Measurements from ENCODE around the gene NELL1. TPM values are rescaled to one million over a fixed set of nuclear protein-coding genes. Genes with fewer than 3 reads are reported as not detected.

NELL1 gene
- polyA plus RNA-seq, 1 of the 3 experiments (the other 2 are of a cell fraction) = not detected

- Histone ChIP-seq H3K4me3 (ENCODE audit: low read depth in 2 of 2, low read length in 1 of 2) (no peak overlapping the region), H3K27ac (ENCODE audit: low read depth in 2 of 2, low read length in 1 of 2) (no peak overlapping the region), H4K20me1 (ENCODE audit: insufficient read depth) (no peaks in the 10 kb centered on the region), H3K9me3 (no peaks in the 10 kb centered on the region; the same call in 1 of the 2 replicates), H2AFZ (ENCODE audit: low read depth) (no peak overlapping the region), H3F3A (replicated peaks; ENCODE audit: insufficient read depth) (no peaks in the 10 kb centered on the region), H3K9me2 (no peaks in the 10 kb centered on the region), H3K4me2 (no peak overlapping the region), H3K79me2 (ENCODE audit: insufficient read depth) (no peaks in the 10 kb centered on the region), H3K4me1 (ENCODE audit: control insufficient read depth in 1 of 2, insufficient read depth in 2 of 2, low read depth in 1 of 2, low read length in 1 of 2) (peaks cover 0 to 3% of the 10 kb centered on the region in 2 experiments; a peak in 2 of 4 replicates), H3K36me3 (replicated peaks in 1 of 2; ENCODE audit: control insufficient read depth in 1 of 2, insufficient read depth in 2 of 2, low read length in 1 of 2) (no peaks in the 10 kb centered on the region), H3K9ac (no peak overlapping the region), H3K27me3 (ENCODE audit: insufficient read depth) (no peaks in the 10 kb centered on the region)
- TF ChIP-seq GABPA (IDR thresholded peaks at IDR 0.05; ENCODE audit: low read depth) (no peak), FOXJ3 (CRISPR knock-in tag; IDR thresholded peaks at IDR 0.05) (no peak), TAF1 (IDR thresholded peaks at IDR 0.05; ENCODE audit: borderline replicate concordance, low read depth, low read length) (no peak), MXI1 (IDR thresholded peaks at IDR 0.05; ENCODE audit: low read depth, low read length) (no peak), NFIC (IDR thresholded peaks at IDR 0.05; ENCODE audit: borderline replicate concordance) (no peak), IRF3 (IDR thresholded peaks at IDR 0.05; ENCODE audit: low read depth, low read length) (no peak)
- TF ChIP-seq, protein P1, sequence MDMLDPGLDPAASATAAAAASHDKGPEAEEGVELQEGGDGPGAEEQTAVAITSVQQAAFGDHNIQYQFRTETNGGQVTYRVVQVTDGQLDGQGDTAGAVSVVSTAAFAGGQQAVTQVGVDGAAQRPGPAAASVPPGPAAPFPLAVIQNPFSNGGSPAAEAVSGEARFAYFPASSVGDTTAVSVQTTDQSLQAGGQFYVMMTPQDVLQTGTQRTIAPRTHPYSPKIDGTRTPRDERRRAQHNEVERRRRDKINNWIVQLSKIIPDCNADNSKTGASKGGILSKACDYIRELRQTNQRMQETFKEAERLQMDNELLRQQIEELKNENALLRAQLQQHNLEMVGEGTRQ (IDR thresholded peaks at IDR 0.05; ENCODE audit: borderline replicate concordance, low read depth, low read length) = no peak
- WGBS (ENCODE audit: low lambda C conversion rate) = 14% methylated on average over 1 of the region's 1 CpG
- ChIA-PET POLR2A (no interaction called here), CTCF (no interaction called here)
- DNase-seq = no peak
Measured at GRCh38 chr11:21053466-21053865, 384.1 kb downstream of the NELL1 start.

GRCh38 chr11:21056644-21057043 lies 387.3 kb downstream of the NELL1 start:
- Histone ChIP-seq H3K4me2 (no peak overlapping the region), H4K20me1 (ENCODE audit: insufficient read depth) (no peaks in the 10 kb centered on the region), H2AFZ (ENCODE audit: low read depth) (no peak overlapping the region), H3K4me1 (ENCODE audit: control insufficient read depth in 1 of 2, insufficient read depth in 2 of 2, low read depth in 1 of 2, low read length in 1 of 2) (peaks cover 0 to 3% of the 10 kb centered on the region in 2 experiments; a peak in 2 of 4 replicates), H3K9me2 (no peaks in the 10 kb centered on the region), H3K9me3 (no peaks in the 10 kb centered on the region; the same call in 1 of the 2 replicates), H3K4me3 (ENCODE audit: low read depth in 2 of 2, low read length in 1 of 2) (no peak overlapping the region), H3K79me2 (ENCODE audit: insufficient read depth) (no peaks in the 10 kb centered on the region), H3K9ac (no peak overlapping the region), H3K36me3 (replicated peaks in 1 of 2; ENCODE audit: control insufficient read depth in 1 of 2, insufficient read depth in 2 of 2, low read length in 1 of 2) (no peaks in the 10 kb centered on the region), H3K27me3 (ENCODE audit: insufficient read depth) (no peaks in the 10 kb centered on the region), H3F3A (replicated peaks; ENCODE audit: insufficient read depth) (no peaks in the 10 kb centered on the region), H3K27ac (ENCODE audit: low read depth in 2 of 2, low read length in 1 of 2) (no peak overlapping the region; a peak in 1 of 4 replicates)
- POLR2A ChIA-PET = no interaction called here
- TF ChIP-seq PBX3 (IDR thresholded peaks at IDR 0.05) = no peak
- no peak for TF ChIP-seq ELF1 (IDR thresholded peaks at IDR 0.05)
- peak; percentile 73 for TF ChIP-seq GATA2 (CRISPR knock-in tag; IDR thresholded peaks at IDR 0.05)
- peak in 1 of 2 experiments; percentile 20; a peak in 1 of 4 replicates for TF ChIP-seq EP300 (IDR thresholded peaks at IDR 0.05; ENCODE audit: borderline replicate concordance in 1 of 2, low read depth in 1 of 2, low read length in 1 of 2)
- TF ChIP-seq TEAD4 (IDR thresholded peaks at IDR 0.05; ENCODE audit: borderline replicate concordance, insufficient read depth) = no peak
- TF ChIP-seq RFX5 (IDR thresholded peaks at IDR 0.05; ENCODE audit: low read length) = no peak
- no peak for TF ChIP-seq IRF3 (IDR thresholded peaks at IDR 0.05; ENCODE audit: low read depth, low read length)
- no peak for TF ChIP-seq USF1 (IDR thresholded peaks at IDR 0.05; ENCODE audit: borderline replicate concordance, low read depth)
- peak; percentile 50; the same call in 1 of the 2 replicates for TF ChIP-seq RCOR1 (IDR thresholded peaks at IDR 0.05; ENCODE audit: low read length)
- TF ChIP-seq, protein P2, sequence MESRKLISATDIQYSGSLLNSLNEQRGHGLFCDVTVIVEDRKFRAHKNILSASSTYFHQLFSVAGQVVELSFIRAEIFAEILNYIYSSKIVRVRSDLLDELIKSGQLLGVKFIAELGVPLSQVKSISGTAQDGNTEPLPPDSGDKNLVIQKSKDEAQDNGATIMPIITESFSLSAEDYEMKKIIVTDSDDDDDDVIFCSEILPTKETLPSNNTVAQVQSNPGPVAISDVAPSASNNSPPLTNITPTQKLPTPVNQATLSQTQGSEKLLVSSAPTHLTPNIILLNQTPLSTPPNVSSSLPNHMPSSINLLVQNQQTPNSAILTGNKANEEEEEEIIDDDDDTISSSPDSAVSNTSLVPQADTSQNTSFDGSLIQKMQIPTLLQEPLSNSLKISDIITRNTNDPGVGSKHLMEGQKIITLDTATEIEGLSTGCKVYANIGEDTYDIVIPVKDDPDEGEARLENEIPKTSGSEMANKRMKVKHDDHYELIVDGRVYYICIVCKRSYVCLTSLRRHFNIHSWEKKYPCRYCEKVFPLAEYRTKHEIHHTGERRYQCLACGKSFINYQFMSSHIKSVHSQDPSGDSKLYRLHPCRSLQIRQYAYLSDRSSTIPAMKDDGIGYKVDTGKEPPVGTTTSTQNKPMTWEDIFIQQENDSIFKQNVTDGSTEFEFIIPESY (IDR thresholded peaks at IDR 0.05; ENCODE audit: borderline replicate concordance, low read depth) = no peak
- CTCF ChIA-PET = interaction anchor here (0.6 to 1.3 kb wide), 7 partner anchors 14 to 660 kb away, joined by 3 to 4 read pairs (median 3); no protein-coding TSS in a partner anchor
- DNase-seq = peak; percentile 17
